ENCODE results near the gene YPEL3. TPM values are rescaled to one million over a fixed set of nuclear protein-coding genes. Genes with fewer than 3 reads are reported as not detected.

YPEL3 gene
- total and polyA plus RNA-seq, 8 donors: 18.6 to 134 (median 44.1) TPM

DNA sequence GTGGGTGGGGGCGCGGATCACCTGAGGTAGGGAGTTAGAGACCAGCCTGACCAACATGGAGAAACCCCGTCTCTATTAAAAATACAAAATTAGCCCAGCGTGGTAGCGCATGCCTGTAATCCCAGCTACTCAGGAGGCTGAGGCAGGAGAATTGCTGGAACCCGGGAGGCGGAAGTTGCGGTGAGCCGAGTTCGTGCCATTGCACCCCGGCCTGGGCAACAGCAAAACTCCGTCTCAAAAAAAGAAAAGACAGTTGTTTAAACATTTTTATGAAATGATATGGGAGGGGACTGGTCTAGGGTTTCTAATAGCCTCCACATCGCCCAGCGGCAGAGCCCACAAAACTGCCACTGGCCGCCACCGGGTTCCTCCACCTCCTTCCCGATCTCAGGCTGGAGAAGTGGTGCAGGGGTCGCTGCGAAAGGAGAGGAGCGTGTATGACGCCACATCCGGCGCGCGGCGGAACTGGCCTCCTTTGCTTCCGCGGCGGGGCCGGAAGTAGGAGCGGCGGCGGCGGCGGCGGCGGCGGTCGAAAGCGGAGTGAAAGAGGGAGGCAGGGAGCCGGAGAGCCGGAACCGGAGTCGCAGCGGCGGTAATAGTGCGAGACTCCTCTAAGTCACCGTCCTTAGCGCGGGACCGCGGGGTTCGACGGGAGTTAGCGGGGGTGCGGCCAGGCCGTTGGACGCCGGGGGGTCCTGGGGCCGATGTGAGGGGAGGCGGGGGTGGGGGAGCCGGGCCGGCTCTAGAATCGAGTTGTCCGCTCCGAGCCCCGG, 20.3 kb downstream of the YPEL3 start, which contains the start of gene PPP4C:
TSS of gene PPP4C (plus strand) at position 492 of the 773 bp plus-strand sequence. CDS start 384 bp downstream, outside the sequence.
- H3K36me3 ChIP-seq: peaks cover 0 to 5% (median 3%) of the 10 kb centered on the region in 3 donors
- FAIRE-seq: no peak

DNA sequence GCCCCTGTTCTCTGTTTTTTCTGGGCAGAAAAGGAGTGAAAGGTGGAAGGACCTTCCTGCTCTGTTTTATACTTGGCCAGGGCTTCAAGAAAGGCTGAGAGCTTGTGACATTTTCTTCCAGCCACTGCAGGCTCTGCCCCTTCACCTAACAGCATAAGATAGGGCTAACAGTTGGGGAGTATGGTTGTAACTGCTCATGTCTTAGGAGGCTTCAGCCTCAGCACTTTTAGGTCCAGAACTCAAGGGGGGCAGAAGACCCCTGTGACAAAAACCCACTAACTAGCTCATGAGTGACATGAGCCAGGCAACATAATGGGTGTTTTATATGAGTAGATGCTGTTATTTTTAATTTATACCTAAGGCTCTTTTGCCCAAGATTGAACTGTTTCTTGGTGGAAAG, 25.5 kb downstream of the YPEL3 start:
- Histone ChIP-seq H3K36me3 (peaks cover 18 to 40% (median 34%) of the 10 kb centered on the region in 3 donors), H3K27me3 (no peaks in the 10 kb centered on the region), H3K4me1 (peaks cover 0 to 13% (median 12%) of the 10 kb centered on the region in 3 donors), H3K9me3 (no peaks in the 10 kb centered on the region), H3K27ac (no peak overlapping the region), H3K4me3 (no peak overlapping the region)
- ATAC-seq (no peak), DNase-seq (no peak), FAIRE-seq (no peak)
- TF ChIP-seq, protein P1, sequence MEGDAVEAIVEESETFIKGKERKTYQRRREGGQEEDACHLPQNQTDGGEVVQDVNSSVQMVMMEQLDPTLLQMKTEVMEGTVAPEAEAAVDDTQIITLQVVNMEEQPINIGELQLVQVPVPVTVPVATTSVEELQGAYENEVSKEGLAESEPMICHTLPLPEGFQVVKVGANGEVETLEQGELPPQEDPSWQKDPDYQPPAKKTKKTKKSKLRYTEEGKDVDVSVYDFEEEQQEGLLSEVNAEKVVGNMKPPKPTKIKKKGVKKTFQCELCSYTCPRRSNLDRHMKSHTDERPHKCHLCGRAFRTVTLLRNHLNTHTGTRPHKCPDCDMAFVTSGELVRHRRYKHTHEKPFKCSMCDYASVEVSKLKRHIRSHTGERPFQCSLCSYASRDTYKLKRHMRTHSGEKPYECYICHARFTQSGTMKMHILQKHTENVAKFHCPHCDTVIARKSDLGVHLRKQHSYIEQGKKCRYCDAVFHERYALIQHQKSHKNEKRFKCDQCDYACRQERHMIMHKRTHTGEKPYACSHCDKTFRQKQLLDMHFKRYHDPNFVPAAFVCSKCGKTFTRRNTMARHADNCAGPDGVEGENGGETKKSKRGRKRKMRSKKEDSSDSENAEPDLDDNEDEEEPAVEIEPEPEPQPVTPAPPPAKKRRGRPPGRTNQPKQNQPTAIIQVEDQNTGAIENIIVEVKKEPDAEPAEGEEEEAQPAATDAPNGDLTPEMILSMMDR (IDR thresholded peaks at IDR 0.05): no peak
- intact Hi-C loops (cut with DNase I): no loop called here

More for the DNA sequence above, 20.3 kb downstream of the YPEL3 start, which contains the start of gene PPP4C:
- TF ChIP-seq, protein P1 (IDR thresholded peaks at IDR 0.05): no peak
- DNase-seq: peak; percentile 83 to 95 (median 88)
- intact Hi-C loops (cut with DNase I): no loop called here
- no peaks in the 10 kb centered on the region for H3K9me3 ChIP-seq
- peak within 1 kb of the TSS; percentile 78 to 93 (median 84) for H3K27ac ChIP-seq
- H3K4me1 ChIP-seq: peaks cover 7 to 20% (median 9%) of the 10 kb centered on the region in 3 donors
- H3K4me3 ChIP-seq: peak within 1 kb of the TSS; percentile 70 to 99 (median 96)
- peak; percentile 93 to 98 (median 96) for ATAC-seq
- no peaks in the 10 kb centered on the region for H3K27me3 ChIP-seq
- WGBS, 2 donors: 2% methylated on average over 56 to 67 of the region's 67 CpGs

DNA sequence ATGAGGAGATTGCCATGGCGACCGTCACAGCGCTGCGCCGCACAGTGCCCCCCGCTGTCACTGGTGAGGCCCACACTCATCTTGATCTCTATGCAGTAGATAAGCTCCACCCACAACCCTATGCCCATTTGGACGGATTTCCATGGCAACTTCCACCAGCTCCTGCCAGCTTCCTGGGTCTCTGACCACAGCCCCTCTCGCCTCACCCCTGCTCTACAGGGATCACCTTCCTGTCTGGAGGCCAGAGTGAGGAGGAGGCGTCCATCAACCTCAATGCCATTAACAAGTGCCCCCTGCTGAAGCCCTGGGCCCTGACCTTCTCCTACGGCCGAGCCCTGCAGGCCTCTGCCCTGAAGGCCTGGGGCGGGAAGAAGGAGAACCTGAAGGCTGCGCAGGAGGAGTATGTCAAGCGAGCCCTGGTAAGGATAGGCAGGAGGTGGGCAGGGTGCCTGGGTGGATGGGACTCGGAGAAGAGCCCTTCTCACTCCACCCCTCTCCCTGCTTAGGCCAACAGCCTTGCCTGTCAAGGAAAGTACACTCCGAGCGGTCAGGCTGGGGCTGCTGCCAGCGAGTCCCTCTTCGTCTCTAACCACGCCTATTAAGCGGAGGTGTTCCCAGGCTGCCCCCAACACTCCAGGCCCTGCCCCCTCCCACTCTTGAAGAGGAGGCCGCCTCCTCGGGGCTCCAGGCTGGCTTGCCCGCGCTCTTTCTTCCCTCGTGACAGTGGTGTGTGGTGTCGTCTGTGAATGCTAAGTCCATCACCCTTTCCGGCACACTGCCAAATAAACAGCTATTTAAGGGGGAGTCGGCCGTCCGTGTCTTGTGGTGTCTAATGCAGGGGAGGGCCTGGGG, 26.2 kb downstream of the YPEL3 start:
- no peak overlapping the region for H3K27ac ChIP-seq
- FAIRE-seq (no peak), ATAC-seq (no peak), DNase-seq (peak in 2 of 6 donors; percentile 16 to 63)
- no peaks in the 10 kb centered on the region for H3K27me3 ChIP-seq
- no peaks in the 10 kb centered on the region for H3K9me3 ChIP-seq
- TF ChIP-seq, protein P1 (IDR thresholded peaks at IDR 0.05): no peak
- H3K36me3 ChIP-seq: peaks cover 18 to 40% (median 34%) of the 10 kb centered on the region in 3 donors
- intact Hi-C loops (cut with DNase I): no loop called here
- peaks cover 0 to 13% (median 8%) of the 10 kb centered on the region in 3 donors for H3K4me1 ChIP-seq
- no peak overlapping the region for H3K4me3 ChIP-seq
- 83 to 87% methylated on average over 30 to 31 of the region's 31 CpGs for WGBS, 2 donors

DNA sequence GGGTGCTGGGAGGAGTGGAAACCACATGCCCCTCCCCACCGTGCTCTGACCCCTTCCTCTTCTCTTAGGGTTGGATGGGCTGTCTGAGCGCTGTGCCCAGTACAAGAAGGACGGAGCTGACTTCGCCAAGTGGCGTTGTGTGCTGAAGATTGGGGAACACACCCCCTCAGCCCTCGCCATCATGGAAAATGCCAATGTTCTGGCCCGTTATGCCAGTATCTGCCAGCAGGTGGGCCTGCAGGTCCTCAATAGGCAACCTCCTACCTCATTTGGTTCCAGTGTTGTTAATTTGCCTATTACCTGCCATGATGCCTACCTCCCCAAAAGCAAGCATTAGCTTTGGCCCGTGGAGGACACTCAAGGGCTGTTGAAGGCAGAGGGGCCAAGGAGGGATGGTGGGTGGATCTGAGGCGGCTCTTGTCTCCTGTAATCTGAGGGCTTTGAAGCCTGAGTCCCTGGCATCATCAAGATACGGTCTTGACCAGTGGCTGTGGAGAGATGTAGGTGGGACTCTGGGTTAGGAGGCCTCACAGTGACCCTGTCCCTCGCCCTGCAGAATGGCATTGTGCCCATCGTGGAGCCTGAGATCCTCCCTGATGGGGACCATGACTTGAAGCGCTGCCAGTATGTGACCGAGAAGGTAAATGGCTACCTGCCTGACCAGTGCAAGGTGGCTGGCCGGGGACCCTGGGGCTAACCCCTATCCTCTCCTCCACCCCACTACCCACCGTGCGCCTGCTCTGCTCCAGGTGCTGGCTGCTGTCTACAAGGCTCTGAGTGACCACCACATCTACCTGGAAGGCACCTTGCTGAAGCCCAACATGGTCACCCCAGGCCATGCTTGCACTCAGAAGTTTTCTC, 27.0 kb downstream of the YPEL3 start:
- peak in 3 of 6 donors; percentile 35 to 79 (median 63) for DNase-seq
- intact Hi-C loops (cut with DNase I): no loop called here
- Histone ChIP-seq H3K4me3 (no peak overlapping the region), H3K36me3 (peaks cover 18 to 40% (median 34%) of the 10 kb centered on the region in 3 donors), H3K4me1 (peaks cover 0 to 13% (median 5%) of the 10 kb centered on the region in 3 donors), H3K27ac (no peak overlapping the region), H3K9me3 (no peaks in the 10 kb centered on the region), H3K27me3 (no peaks in the 10 kb centered on the region)
- no peak for ATAC-seq
- TF ChIP-seq, protein P1 (IDR thresholded peaks at IDR 0.05): peak in 1 of 4 donors; percentile 17
- FAIRE-seq: no peak
- WGBS, 2 donors: 79 to 82% methylated on average over 17 of the region's 17 CpGs

Measured in pancreas (tissue), 10 donors.